ENCODE results near the gene ATP11A. TPM values are rescaled to one million over a fixed set of nuclear protein-coding genes. Genes with fewer than 3 reads are reported as not detected.

ATP11A gene
- total and polyA plus RNA-seq, 11 donors: 20.5 to 146 (median 91.2) TPM

- no peaks in the 10 kb centered on the region for H3K27me3 ChIP-seq
- ATAC-seq (peak in 3 of 4 donors; percentile 14 to 41 (median 25)), DNase-seq (no peak)
- no peak overlapping the region for H3K4me3 ChIP-seq
- intact Hi-C loops (cut with DNase I): no loop called here
- H3K27ac ChIP-seq: no peak overlapping the region
- TF ChIP-seq, protein P1, sequence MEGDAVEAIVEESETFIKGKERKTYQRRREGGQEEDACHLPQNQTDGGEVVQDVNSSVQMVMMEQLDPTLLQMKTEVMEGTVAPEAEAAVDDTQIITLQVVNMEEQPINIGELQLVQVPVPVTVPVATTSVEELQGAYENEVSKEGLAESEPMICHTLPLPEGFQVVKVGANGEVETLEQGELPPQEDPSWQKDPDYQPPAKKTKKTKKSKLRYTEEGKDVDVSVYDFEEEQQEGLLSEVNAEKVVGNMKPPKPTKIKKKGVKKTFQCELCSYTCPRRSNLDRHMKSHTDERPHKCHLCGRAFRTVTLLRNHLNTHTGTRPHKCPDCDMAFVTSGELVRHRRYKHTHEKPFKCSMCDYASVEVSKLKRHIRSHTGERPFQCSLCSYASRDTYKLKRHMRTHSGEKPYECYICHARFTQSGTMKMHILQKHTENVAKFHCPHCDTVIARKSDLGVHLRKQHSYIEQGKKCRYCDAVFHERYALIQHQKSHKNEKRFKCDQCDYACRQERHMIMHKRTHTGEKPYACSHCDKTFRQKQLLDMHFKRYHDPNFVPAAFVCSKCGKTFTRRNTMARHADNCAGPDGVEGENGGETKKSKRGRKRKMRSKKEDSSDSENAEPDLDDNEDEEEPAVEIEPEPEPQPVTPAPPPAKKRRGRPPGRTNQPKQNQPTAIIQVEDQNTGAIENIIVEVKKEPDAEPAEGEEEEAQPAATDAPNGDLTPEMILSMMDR (IDR thresholded peaks at IDR 0.05): no peak
- no peak for TF ChIP-seq POLR2A (IDR thresholded peaks at IDR 0.05)
- H3K36me3 ChIP-seq: peaks cover 0 to 14% (median 7%) of the 10 kb centered on the region in 9 donors
- 88 to 91% (median 90%) methylated on average over 23 to 26 of the region's 26 CpGs for WGBS, 4 donors
- H3K4me1 ChIP-seq: peaks cover 0 to 32% (median 10%) of the 10 kb centered on the region in 12 donors
- H3K9me3 ChIP-seq: no peaks in the 10 kb centered on the region
Observed at GRCh38 chr13:112793545-112794445, 104.0 kb downstream of the ATP11A start.

DNA sequence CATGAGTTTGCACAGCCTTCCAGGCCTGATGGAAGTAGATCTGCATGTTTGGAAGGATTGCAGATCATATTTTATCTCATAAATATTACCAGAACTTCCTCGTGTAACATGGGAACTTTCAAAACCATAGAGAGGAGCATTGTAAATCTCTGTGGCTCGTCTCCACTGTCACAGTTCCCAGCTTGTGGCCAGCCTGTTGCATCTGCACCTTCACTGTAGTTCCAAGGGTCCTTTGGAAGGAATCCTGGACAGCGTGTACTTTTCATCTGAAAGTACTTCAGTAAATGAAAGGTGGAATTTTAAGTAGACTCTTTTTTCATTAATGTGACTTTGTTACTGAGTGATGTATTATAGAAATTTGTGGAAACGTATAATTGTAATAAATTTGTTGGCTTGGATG lies 105.4 kb downstream of the ATP11A start:
- Histone ChIP-seq H3K27me3 (no peaks in the 10 kb centered on the region), H3K27ac (no peak overlapping the region), H3K4me3 (no peak overlapping the region), H3K9me3 (peaks cover 0 to 8% (median 0%) of the 10 kb centered on the region in 12 donors), H3K4me1 (peaks cover 0 to 32% (median 10%) of the 10 kb centered on the region in 12 donors), H3K36me3 (peaks cover 0 to 11% (median under 1%) of the 10 kb centered on the region in 9 donors)
- TF ChIP-seq POLR2A (IDR thresholded peaks at IDR 0.05): no peak
- TF ChIP-seq, protein P1 (IDR thresholded peaks at IDR 0.05): no peak
- DNase-seq: no peak
- intact Hi-C loops (cut with DNase I): no loop called here
- ATAC-seq: no peak
- WGBS, 4 donors: 67 to 77% (median 71%) methylated on average over 4 of the region's 4 CpGs

DNA sequence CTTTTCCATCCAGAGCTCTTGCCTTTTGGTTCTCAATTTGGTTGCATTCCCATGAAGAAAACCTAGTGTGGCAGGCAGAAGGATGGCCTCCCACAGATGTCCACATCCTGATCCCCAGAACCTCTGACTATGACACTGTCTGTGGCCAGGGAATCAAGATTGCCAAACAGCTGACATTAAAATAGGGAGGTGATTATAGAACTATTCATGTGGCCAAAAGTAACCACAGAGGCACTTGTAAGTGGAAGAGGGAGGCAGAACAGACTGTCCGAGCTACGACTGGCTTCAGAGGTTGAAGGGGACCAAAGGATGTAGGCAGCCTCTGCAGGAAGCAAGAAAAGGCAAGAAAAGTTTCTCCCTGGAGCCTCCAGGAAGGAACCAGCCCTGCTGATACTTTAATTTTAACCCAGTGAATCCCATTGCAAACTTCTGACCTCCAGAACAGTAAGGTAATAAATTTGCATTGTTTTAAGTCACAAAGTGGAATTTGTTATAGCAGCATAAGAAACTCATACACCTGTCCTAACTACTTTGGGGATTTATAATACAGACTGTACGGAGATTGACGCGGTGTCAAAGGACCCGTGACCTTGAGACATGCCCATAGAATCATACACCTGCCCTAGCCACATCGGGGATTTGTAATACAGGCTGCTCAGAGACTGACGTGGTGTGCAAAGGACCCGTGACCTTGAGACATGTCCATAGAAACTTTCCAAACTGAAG lies 106.5 kb downstream of the ATP11A start:
- peak overlapping the region in 3 of 12 donors; percentile 7 to 33 (median 10) for H3K27ac ChIP-seq
- no peak overlapping the region for H3K4me3 ChIP-seq
- ATAC-seq: peak in 3 of 4 donors; percentile 16 to 72 (median 62)
- H3K36me3 ChIP-seq: peaks cover 0 to 7% (median 0%) of the 10 kb centered on the region in 9 donors
- DNase-seq: no peak
- H3K9me3 ChIP-seq: peaks cover 0 to 8% (median 0%) of the 10 kb centered on the region in 12 donors
- intact Hi-C loops (cut with DNase I): no loop called here
- 87 to 89% (median 88%) methylated on average over 9 of the region's 9 CpGs for WGBS, 4 donors
- peaks cover 0 to 32% (median 10%) of the 10 kb centered on the region in 12 donors for H3K4me1 ChIP-seq
- H3K27me3 ChIP-seq: no peaks in the 10 kb centered on the region
- TF ChIP-seq POLR2A (IDR thresholded peaks at IDR 0.05): no peak
- TF ChIP-seq, protein P1 (IDR thresholded peaks at IDR 0.05): no peak

DNA sequence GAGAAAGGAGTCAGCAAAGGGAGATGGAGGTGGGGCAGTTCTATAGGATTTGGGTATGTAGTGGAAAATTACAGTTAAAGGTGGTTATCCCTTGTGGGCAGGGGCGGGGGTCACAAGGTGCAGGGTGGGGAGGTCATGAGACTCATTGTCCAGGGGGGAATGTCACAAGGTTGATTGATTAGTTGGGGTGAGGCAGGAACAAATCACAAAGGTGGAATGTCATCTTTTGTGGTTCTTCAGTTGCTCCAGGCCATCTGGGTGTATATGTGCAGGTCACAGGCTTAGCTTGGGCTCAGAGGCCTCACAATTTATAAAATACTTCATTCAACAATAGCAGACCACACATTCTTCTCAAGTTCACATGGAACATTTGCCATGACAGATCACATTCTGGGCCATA lies 109.6 kb downstream of the ATP11A start:
- 90 to 100% (median 99%) methylated on average over 1 of the region's 1 CpG for WGBS, 4 donors
- Histone ChIP-seq H3K4me1 (peaks cover 0 to 10% (median 3%) of the 10 kb centered on the region in 12 donors), H3K27me3 (no peaks in the 10 kb centered on the region), H3K9me3 (peaks cover 0 to 8% (median 0%) of the 10 kb centered on the region in 12 donors), H3K27ac (no peak overlapping the region), H3K4me3 (no peak overlapping the region), H3K36me3 (no peaks in the 10 kb centered on the region)
- no peak for DNase-seq
- intact Hi-C loops (cut with DNase I): no loop called here
- no peak for ATAC-seq
- no peak for TF ChIP-seq POLR2A (IDR thresholded peaks at IDR 0.05)
- TF ChIP-seq, protein P1 (IDR thresholded peaks at IDR 0.05): no peak
